ENCODE measurements around the gene SPATC1L.
"Not testable (repeated sequence)": the region's sequence is repeated elsewhere in the genome, so short reads cannot be mapped to it uniquely, and the experiment has no call there.

Gene SPATC1L

DNA sequence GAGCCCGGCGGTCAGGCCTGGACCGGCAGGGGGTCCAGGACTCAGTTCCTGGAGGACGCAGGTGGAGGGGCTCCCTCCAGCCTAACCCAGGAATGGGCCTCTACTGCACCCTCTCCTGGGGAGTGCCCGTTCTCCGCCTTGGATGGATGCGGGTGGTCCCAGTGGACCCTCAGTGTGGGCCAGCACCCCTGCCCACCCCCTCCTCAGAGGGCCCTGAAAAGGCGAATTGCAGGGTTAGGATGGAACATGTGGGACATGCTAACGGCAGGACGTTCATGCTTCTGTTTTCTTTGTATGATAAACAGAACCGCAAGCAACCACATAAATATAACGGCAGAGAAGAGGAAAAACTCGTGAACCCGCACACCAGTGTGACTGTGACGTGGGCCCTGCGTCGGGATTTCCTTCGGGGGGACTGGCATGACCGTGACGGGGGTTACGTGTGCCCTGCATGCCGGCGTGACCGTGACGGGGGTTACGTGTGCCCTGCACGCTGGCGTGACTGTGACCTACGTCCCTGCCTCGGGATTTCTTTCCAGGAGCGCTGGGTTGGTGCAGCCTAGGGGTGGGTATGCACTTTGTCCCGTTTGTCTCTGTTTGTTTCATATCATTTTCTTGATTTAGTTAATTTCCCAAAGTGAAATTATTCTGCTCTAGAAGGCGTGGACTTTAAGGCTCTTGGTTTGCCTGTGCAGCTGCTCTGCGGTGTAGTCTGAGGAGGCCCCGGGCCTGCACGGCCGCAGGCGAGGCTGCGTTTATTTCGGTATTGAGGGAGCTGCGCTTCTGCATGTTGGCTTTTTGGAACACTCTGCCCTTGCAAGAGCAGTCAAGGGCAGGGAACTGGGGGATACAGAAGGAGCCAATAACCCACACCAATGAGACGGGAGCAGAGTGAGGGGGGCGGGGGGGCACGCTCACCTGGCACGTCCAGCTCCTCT is 32.0 kb downstream of the SPATC1L start:
- DNase-seq (ENCODE audit: low read depth, low spot score): no peak

GRCh38 chr21:46151261-46151988 is 32.8 kb downstream of the SPATC1L start:
- DNase-seq (ENCODE audit: low read depth, low spot score): no peak

- no peak for DNase-seq (ENCODE audit: low read depth, low spot score)
Measured at GRCh38 chr21:46150491-46151121, 33.7 kb downstream of the SPATC1L start.

DNA sequence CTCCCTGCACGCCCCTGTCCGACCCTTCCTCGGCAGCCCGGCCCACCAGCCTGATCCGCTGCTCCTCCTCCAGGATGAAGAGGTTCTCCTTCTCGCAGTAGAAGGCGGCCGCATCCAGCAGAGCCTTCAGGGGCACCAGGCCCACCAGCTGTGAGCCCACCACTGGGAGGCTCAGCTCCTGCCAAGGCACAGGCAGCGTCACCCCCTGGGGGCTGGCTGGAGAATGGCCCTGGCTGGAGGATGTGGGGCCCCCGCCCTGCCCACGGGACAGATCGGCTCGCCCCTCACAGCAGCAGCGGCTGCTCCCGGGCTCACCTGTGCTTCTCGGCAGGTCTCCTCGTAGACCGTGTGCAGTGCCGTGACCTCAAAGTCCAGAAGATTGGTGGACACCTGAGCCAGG is 34.2 kb downstream of the SPATC1L start:
- DNase-seq (ENCODE audit: low read depth, low spot score): no peak

DNA sequence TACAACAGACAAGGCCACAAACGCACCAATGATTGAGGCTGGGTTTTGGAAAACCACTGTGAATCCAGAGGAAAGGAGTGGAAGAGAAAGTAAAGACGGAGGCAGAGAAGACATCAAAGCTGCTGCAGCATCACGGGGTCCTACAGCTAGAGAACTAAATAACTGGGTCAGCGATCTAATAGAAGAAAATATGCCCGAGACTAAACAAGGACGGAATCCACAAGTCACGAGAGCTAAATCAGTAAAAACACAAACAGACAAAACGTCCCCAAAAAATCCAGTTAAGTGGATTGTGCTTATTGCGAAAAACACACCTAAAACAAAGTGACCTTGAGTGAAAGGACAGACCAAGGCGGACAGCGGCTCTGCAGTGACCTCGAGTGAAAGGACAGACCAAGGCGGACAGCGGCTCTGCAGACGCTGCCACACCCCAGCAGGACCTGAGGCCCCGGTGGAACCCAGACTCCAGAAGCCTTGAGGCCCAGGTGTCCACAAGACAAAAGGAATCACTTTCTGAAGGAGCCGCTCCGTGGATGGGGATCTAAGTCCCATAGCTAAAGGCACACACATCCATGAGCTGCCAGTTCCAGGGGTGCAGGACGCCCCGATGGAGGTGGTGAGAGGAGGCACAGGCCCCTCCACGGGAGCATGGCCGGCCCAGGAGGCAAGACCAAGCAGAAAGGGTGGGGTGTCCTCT is 34.9 kb downstream of the SPATC1L start:
- DNase-seq (ENCODE audit: low read depth, low spot score): no peak

DNA sequence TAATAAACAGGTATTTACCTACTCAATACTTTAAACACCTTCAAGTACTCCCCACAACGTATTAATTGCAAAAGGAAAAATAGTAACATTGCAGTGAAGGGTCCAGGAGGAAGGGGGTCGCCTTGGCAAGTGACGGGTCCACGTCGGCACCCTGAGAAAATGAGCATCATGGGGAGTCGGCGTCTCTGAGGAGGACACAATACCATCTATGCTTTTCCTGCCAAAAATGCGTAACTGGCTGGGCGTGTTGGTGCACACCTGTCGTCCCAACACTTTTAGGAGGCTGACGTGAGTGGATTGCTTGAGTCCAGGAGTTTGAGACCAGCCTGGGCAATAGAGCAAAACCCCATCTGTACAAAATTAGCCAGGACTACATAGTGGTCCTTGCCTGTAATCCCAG is 36.2 kb downstream of the SPATC1L start:
- no peak for DNase-seq (ENCODE audit: low read depth, low spot score)

- DNase-seq (ENCODE audit: low read depth, low spot score): not testable (repeated sequence)
Measured at GRCh38 chr21:46147429-46147828, 36.8 kb downstream of the SPATC1L start.

DNA sequence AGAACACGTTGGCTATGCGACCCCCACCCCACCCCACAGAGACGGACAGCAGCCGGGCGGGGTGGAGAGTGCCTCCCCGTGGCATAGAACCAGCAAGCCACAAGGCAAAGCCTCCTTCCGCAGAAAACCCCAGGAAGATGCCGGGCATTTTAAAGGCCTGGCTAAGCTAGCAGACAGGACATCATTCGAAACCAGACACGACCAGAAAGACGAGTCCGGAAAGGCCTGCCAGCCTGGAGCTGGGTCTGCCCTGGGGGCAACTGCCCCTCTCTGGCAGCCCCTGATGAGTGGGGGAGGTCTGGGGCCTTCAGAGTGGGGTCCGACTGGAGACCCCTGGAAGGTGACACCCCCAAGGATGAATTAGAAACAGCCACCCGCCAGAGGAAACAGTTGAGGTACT is 37.4 kb downstream of the SPATC1L start:
- DNase-seq (ENCODE audit: low read depth, low spot score): no peak

- DNase-seq (ENCODE audit: low read depth, low spot score): no peak
Measured at GRCh38 chr21:46145840-46146691, 38.2 kb downstream of the SPATC1L start.

GRCh38 chr21:46145159-46145839 is 39.0 kb downstream of the SPATC1L start:
- no peak for DNase-seq (ENCODE audit: low read depth, low spot score)

DNA sequence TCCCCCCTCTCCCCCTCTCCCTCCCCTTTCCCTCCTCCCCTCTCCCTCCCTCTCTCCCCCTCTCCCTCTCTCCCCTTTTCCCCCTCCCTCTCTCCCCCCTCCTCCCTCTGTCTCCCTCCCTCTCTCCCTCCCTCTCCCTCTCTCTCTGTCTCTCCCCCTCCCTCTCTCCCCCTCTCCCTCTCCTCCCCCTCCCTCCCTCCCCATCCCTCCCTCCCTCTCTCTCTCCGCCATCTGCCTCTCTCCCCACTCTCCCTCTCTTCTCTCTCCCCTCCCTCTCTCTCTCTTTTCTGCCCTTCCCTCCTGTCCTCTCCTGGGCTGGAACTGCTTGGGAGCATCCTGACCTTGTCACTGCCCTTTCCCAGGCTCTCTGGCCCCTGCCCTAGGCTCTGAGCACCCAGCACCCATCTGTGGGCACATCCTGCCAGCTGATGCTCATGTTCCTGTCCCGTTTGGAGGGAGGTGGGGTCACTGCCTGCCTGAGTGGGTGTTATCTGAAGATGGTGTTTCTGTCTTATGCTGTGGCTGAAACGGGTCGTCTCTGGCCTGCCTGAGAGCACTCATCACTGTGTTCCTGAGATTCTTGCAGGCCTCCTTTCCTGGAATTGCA is 39.7 kb downstream of the SPATC1L start:
- no peak for DNase-seq (ENCODE audit: low read depth, low spot score)

DNA sequence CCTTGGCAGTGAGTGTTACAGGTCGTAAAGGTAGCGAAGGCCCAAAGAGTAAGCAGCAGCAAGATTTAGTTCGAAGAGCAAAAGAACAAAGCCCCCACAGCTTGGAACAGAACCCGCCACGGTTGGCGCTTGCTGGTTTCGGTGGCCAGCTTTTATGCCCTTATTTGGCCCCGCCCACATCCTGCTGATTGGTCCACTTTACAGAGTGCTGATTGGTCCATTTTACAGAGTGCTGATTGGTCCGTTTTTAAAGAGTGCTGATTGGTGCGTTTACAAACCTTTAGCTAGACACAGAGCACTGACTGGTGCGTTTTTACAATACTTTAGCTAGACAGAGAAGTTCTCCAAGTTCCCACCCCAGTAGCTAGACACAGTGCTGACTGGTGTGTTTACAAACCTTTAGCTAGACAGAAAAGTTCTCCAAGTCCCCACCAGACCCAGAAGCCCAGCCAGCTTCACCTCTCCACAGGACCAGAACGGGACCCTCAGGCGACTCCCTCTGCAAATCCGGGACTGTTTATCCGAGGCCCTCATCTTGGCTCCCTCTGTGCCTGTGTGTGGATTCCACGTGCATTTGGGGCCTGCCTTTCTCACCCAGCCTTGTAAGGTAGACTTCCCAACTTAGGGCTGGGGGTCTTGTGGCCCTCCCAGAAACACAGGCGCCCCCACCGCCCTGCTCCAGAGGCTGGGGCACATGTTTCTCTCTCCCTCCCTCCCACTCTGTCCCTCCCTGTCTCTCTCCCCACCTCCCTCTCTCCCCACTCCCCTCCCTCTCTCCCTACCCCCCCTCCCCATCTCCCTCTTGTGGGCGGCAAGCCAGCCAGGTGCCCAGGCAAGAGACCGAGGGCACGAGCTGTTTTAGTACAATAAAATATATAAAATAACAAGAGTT is 41.4 kb downstream of the SPATC1L start:
- no peak for DNase-seq (ENCODE audit: low read depth, low spot score)

- DNase-seq (ENCODE audit: low read depth, low spot score): no peak
Measured at GRCh38 chr21:46141767-46142581, 42.3 kb downstream of the SPATC1L start.

- not testable (repeated sequence) for DNase-seq (ENCODE audit: low read depth, low spot score)
Measured at GRCh38 chr21:46140352-46141003, 43.8 kb downstream of the SPATC1L start.

DNA sequence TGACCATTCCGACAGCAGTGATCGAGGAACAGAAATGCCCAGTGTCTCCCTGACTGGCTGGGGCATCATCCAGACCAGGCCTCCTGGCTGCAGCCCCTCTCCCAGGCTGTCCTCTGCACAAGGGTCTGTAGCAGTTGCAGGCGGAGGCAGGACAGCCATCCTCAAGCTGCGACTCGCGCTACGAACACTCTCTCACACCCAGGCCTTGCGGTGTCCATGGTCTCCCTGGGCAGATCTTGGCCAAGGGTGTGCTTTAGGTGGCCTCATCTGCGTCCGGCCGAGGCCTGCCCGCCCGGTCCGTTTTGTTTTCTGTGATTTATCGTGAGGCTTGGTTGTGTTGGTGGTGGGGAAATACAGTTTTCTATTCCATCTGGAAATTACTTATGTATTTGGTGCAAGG is 44.6 kb downstream of the SPATC1L start:
- no peak for DNase-seq (ENCODE audit: low read depth, low spot score)

DNA sequence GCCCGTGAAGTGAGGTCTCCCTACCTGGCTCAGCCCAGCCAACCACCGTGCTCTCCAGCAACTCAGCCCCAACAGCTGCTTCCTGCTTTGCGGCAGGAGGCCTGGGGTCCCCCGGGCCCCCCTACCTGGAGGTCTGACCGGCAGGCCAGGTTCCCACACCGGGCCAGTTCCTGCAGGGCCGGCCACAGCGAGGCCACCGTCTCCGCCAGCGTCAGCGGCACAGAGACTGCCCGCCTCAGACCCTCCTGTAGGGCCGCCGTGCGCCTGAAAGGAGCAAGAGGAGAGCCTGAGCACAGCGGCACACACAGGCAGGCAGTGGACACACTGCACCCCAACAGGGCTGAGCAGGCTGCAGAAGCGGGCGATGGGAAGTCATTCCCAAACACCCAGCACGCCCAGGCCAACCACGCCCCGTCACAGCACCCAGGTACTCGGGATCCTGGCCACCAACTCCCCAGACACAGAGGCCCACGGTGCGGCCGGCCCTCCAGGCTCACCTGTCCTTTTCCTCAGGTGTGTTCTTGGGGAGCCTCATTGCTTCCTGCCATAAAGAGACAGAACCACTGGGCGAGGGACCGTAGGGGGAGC is 45.8 kb downstream of the SPATC1L start:
- DNase-seq (ENCODE audit: low read depth, low spot score): no peak

GRCh38 chr21:46137908-46138307 is 46.4 kb downstream of the SPATC1L start:
- no peak for DNase-seq (ENCODE audit: low read depth, low spot score)
